Neural cell (in vitro differentiated cells): ENCODE data around the gene FHAD1.

Experiments used
- EP300 ChIP-seq: fragments of 450-650 bp; conservative IDR thresholded peaks from 2 replicates; pipeline ENCODE4 v1.6.1; 2014; ENCODE audit warnings: antibody characterized with exemption, mild to moderate bottlenecking, moderate library complexity; ENCODE audit not compliant: poor library complexity, severe bottlenecking
- EZH2 ChIP-seq: fragments of 200-600, 300-800 bp; shearing (Covaris generic), sonication (generic); IDR thresholded peaks from 2 replicates; pipeline ENCODE4 v1.6.1; 2014; ENCODE audit warnings: antibody characterized with exemption, low read length, borderline replicate concordance, mild to moderate bottlenecking; ENCODE audit not compliant: insufficient read depth, poor library complexity, severe bottlenecking
- MXI1 ChIP-seq: fragments of 450-650 bp; conservative IDR thresholded peaks from 2 replicates; pipeline ENCODE4 v1.6.1; 2014; ENCODE audit warnings: antibody characterized with exemption, mild to moderate bottlenecking; ENCODE audit not compliant: poor library complexity, severe bottlenecking
- POLR2AphosphoS5 ChIP-seq: IDR thresholded peaks from 2 replicates; pipeline ENCODE4 v1.6.1; 2012
- RAD21 ChIP-seq: fragments of 450-650 bp; conservative IDR thresholded peaks from 2 replicates; pipeline ENCODE4 v1.6.1; 2014; ENCODE audit warnings: antibody characterized with exemption, mild to moderate bottlenecking, moderate library complexity
- SMC3 ChIP-seq: fragments of 450-650 bp; conservative IDR thresholded peaks from 2 replicates; pipeline ENCODE4 v1.6.1; 2014; ENCODE audit warnings: antibody characterized with exemption, mild to moderate bottlenecking, moderate library complexity; ENCODE audit not compliant: poor library complexity
- TAF1 ChIP-seq: IDR thresholded peaks from 2 replicates; pipeline ENCODE4 v1.6.1; 2012; ENCODE audit warnings: low read depth
- TF ChIP-seq, protein P1 (sequence below): fragments of 450-650 bp; IDR thresholded peaks from 2 replicates; pipeline ENCODE4 v1.5.1; 2014; ENCODE audit warnings: antibody characterized with exemption, mild to moderate bottlenecking, moderate library complexity; ENCODE audit not compliant: poor library complexity, severe bottlenecking
- TF ChIP-seq, protein P2 (sequence below): IDR thresholded peaks from 2 replicates; pipeline ENCODE4 v1.6.1; 2012; ENCODE audit warnings: borderline replicate concordance

DNA sequence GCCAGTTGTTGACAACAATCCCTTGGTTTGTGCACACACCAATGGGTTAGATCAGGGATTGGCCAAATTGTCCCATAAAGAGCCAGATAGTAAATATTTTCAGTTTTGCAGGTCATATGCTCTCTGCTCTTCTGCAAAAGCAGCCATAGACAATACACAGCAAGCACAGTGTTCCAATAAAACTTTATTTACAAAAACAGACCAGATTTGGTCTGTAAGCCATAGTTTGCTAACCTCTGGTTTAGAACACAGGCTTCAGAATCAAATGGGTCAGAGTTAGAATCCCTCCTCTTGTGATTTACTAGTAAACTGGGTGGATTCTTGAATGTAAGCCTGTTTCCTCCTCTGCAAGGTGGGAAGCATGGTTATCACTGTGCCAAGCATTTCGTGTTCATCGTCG lies 97.4 kb downstream of the FHAD1 start:
- TF ChIP-seq, protein P1, sequence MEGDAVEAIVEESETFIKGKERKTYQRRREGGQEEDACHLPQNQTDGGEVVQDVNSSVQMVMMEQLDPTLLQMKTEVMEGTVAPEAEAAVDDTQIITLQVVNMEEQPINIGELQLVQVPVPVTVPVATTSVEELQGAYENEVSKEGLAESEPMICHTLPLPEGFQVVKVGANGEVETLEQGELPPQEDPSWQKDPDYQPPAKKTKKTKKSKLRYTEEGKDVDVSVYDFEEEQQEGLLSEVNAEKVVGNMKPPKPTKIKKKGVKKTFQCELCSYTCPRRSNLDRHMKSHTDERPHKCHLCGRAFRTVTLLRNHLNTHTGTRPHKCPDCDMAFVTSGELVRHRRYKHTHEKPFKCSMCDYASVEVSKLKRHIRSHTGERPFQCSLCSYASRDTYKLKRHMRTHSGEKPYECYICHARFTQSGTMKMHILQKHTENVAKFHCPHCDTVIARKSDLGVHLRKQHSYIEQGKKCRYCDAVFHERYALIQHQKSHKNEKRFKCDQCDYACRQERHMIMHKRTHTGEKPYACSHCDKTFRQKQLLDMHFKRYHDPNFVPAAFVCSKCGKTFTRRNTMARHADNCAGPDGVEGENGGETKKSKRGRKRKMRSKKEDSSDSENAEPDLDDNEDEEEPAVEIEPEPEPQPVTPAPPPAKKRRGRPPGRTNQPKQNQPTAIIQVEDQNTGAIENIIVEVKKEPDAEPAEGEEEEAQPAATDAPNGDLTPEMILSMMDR: no peak
- TF ChIP-seq, protein P2, sequence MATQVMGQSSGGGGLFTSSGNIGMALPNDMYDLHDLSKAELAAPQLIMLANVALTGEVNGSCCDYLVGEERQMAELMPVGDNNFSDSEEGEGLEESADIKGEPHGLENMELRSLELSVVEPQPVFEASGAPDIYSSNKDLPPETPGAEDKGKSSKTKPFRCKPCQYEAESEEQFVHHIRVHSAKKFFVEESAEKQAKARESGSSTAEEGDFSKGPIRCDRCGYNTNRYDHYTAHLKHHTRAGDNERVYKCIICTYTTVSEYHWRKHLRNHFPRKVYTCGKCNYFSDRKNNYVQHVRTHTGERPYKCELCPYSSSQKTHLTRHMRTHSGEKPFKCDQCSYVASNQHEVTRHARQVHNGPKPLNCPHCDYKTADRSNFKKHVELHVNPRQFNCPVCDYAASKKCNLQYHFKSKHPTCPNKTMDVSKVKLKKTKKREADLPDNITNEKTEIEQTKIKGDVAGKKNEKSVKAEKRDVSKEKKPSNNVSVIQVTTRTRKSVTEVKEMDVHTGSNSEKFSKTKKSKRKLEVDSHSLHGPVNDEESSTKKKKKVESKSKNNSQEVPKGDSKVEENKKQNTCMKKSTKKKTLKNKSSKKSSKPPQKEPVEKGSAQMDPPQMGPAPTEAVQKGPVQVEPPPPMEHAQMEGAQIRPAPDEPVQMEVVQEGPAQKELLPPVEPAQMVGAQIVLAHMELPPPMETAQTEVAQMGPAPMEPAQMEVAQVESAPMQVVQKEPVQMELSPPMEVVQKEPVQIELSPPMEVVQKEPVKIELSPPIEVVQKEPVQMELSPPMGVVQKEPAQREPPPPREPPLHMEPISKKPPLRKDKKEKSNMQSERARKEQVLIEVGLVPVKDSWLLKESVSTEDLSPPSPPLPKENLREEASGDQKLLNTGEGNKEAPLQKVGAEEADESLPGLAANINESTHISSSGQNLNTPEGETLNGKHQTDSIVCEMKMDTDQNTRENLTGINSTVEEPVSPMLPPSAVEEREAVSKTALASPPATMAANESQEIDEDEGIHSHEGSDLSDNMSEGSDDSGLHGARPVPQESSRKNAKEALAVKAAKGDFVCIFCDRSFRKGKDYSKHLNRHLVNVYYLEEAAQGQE: no peak
- TF ChIP-seq TAF1 (no peak), POLR2AphosphoS5 (no peak), RAD21 (no peak), EZH2 (no peak), EP300 (no peak), SMC3 (no peak), MXI1 (no peak)
